Measurements from ENCODE around the gene ANO2.

ANO2 gene

GRCh38 chr12:5723711-5724252, 221.3 kb downstream of the ANO2 start:
- no peak for DNase-seq (ENCODE audit: low spot score)

- DNase-seq (ENCODE audit: low spot score): no peak
Observed at GRCh38 chr12:5723071-5723470, 222.0 kb downstream of the ANO2 start.

GRCh38 chr12:5720381-5721005, 224.6 kb downstream of the ANO2 start:
- DNase-seq (ENCODE audit: low spot score): no peak

GRCh38 chr12:5718680-5719079, 226.4 kb downstream of the ANO2 start:
- no peak for DNase-seq (ENCODE audit: low spot score)

GRCh38 chr12:5718073-5718472, 227.0 kb downstream of the ANO2 start:
- DNase-seq (ENCODE audit: low spot score): no peak

- DNase-seq (ENCODE audit: low spot score): no peak
Observed at GRCh38 chr12:5716976-5717375, 228.1 kb downstream of the ANO2 start.

GRCh38 chr12:5716201-5716600, 228.9 kb downstream of the ANO2 start:
- DNase-seq (ENCODE audit: low spot score): no peak

- no peak for DNase-seq (ENCODE audit: low spot score)
Observed at GRCh38 chr12:5715021-5715420, 230.0 kb downstream of the ANO2 start.

GRCh38 chr12:5713599-5714081, 231.4 kb downstream of the ANO2 start:
- no peak for DNase-seq (ENCODE audit: low spot score)

- DNase-seq (ENCODE audit: low spot score): no peak
Observed at GRCh38 chr12:5710260-5710878, 234.7 kb downstream of the ANO2 start.

GRCh38 chr12:5708371-5708770, 236.7 kb downstream of the ANO2 start:
- no peak for DNase-seq (ENCODE audit: low spot score)

GRCh38 chr12:5706247-5706646, 238.8 kb downstream of the ANO2 start:
- DNase-seq (ENCODE audit: low spot score): no peak

GRCh38 chr12:5705791-5706190, 239.3 kb downstream of the ANO2 start:
- no peak for DNase-seq (ENCODE audit: low spot score)

- no peak for DNase-seq (ENCODE audit: low spot score)
Observed at GRCh38 chr12:5694759-5695409, 250.2 kb downstream of the ANO2 start.

- no peak for DNase-seq (ENCODE audit: low spot score)
Observed at GRCh38 chr12:5692850-5693249, 252.2 kb downstream of the ANO2 start.

GRCh38 chr12:5691943-5692342, 253.1 kb downstream of the ANO2 start:
- DNase-seq (ENCODE audit: low spot score): no peak

GRCh38 chr12:5690240-5690639, 254.8 kb downstream of the ANO2 start:
- DNase-seq (ENCODE audit: low spot score): no peak

- DNase-seq (ENCODE audit: low spot score): no peak
Observed at GRCh38 chr12:5689773-5690172, 255.3 kb downstream of the ANO2 start.

GRCh38 chr12:5688226-5688625, 256.8 kb downstream of the ANO2 start:
- DNase-seq (ENCODE audit: low spot score): no peak

GRCh38 chr12:5685935-5686334, 259.1 kb downstream of the ANO2 start:
- DNase-seq (ENCODE audit: low spot score): no peak

- no peak for DNase-seq (ENCODE audit: low spot score)
Observed at GRCh38 chr12:5684989-5685388, 260.1 kb downstream of the ANO2 start.

GRCh38 chr12:5682581-5682980, 262.5 kb downstream of the ANO2 start:
- DNase-seq (ENCODE audit: low spot score): no peak

GRCh38 chr12:5678176-5678575, 266.9 kb downstream of the ANO2 start:
- DNase-seq (ENCODE audit: low spot score): no peak

Measured in CD4-positive, alpha-beta T cell treated with Interleukin-15 for 4 hours (primary cell).